Cardiac fibroblast (primary cell): ENCODE results near the gene CHGA.

ENCODE experiments used
- DNase-seq, 2 donors: peaks; one replicate each; pipeline versions ENCODE4 v3.0.0 to v3.0.0-alpha.2; 2010; ENCODE audit warnings: low read depth in 2 of 2
- H3K4me3 ChIP-seq, 2 donors: replicated peaks in 1 of 2; 1 replicate in 1 of 2; 2 replicates in 1 of 2; pipeline ENCODE4 v1.5.1; 2011; ENCODE audit warnings: low read depth in 2 of 2, low read length in 2 of 2, mild to moderate bottlenecking in 2 of 2, moderate library complexity in 1 of 2
- CTCF ChIP-seq: IDR thresholded peaks from one replicate; pipeline ENCODE4 v1.5.1; 2011; ENCODE audit warnings: low read depth, mild to moderate bottlenecking, low read length, inconsistent platforms

CHGA gene

GRCh38 chr14:92934196-92935085, 11.5 kb downstream of the CHGA start:
- H3K4me3 ChIP-seq = no peak overlapping the region
- no peak for TF ChIP-seq CTCF
- no peak for DNase-seq

- no peak overlapping the region for H3K4me3 ChIP-seq
- TF ChIP-seq CTCF = no peak
- no peak for DNase-seq
Measured at GRCh38 chr14:92935446-92935845, 12.5 kb downstream of the CHGA start.

GRCh38 chr14:92936085-92936484, 13.1 kb downstream of the CHGA start:
- H3K4me3 ChIP-seq = no peak overlapping the region
- DNase-seq = no peak
- no peak for TF ChIP-seq CTCF

GRCh38 chr14:92937051-92937937, 14.3 kb downstream of the CHGA start:
- DNase-seq = no peak
- H3K4me3 ChIP-seq = no peak overlapping the region
- no peak for TF ChIP-seq CTCF

GRCh38 chr14:92938235-92938875, 15.4 kb downstream of the CHGA start:
- no peak for DNase-seq
- no peak for TF ChIP-seq CTCF
- H3K4me3 ChIP-seq = no peak overlapping the region

GRCh38 chr14:92938890-92939671, 16.1 kb downstream of the CHGA start:
- DNase-seq = no peak
- TF ChIP-seq CTCF = no peak
- H3K4me3 ChIP-seq = no peak overlapping the region
